ENCODE results near the gene NR6A1.
"Not testable (repeated sequence)": the region's sequence is repeated elsewhere in the genome, so short reads cannot be mapped to it uniquely, and the experiment has no call there.

NR6A1 gene

GRCh38 chr9:124773473-124774128 lies 2.5 kb upstream of the NR6A1 start:
- Histone ChIP-seq H2AFZ (ENCODE audit: low read depth, low read length) (no peak overlapping the region), H3K4ac (ENCODE audit: low read depth in 1 of 2, low read length in 2 of 2) (no peak overlapping the region), H3K23ac (ENCODE audit: low read length in 2 of 2) (no peak overlapping the region), H3K36me3 (ENCODE audit: control insufficient read depth in 1 of 2, insufficient read depth in 2 of 2, low read depth in 1 of 2, low read length in 2 of 2) (no peaks in the 10 kb centered on the region), H4K91ac (ENCODE audit: low read length) (no peak overlapping the region), H4K8ac (ENCODE audit: low read length) (no peak overlapping the region), H3K9me3 (ENCODE audit: control insufficient read depth, low read length) (no peaks in the 10 kb centered on the region), H3K27ac (ENCODE audit: low read length, poor library complexity, severe bottlenecking) (no peak overlapping the region), H2BK15ac (ENCODE audit: low read depth, poor library complexity, severe bottlenecking) (no peak overlapping the region), H3K9ac (ENCODE audit: low read length) (no peak overlapping the region), H2BK5ac (ENCODE audit: low read depth, low read length, poor library complexity, severe bottlenecking) (no peak overlapping the region), H3K14ac (ENCODE audit: low read length in 2 of 2) (no peak overlapping the region), H2BK12ac (ENCODE audit: low read length in 2 of 2) (no peak overlapping the region), H3K4me3 (ENCODE audit: insufficient read depth in 1 of 2, low read depth in 1 of 2, low read length in 2 of 2) (no peak overlapping the region), H3K18ac (ENCODE audit: low read depth in 1 of 2, low read length in 2 of 2) (no peak overlapping the region), H3K4me2 (ENCODE audit: low read length, poor library complexity, severe bottlenecking) (no peak overlapping the region), H2AK5ac (ENCODE audit: low read length, severe bottlenecking) (no peak overlapping the region), H3K4me1 (ENCODE audit: control insufficient read depth, insufficient read depth, low read depth, low read length) (peaks cover 23% of the 10 kb centered on the region), H3K27me3 (ENCODE audit: control insufficient read depth in 1 of 2, insufficient read depth in 1 of 2, low read length in 2 of 2) (peaks cover 16 to 18% of the 10 kb centered on the region in 2 experiments), H2BK120ac (ENCODE audit: low read depth, low read length) (no peak overlapping the region), H3K79me1 (replicated peaks; ENCODE audit: low read length, poor library complexity, severe bottlenecking) (peaks cover 14% of the 10 kb centered on the region)
- DNase-seq, result no peak
- WGBS, result no CpG with 5 or more reads among the region's 1 CpG

DNA sequence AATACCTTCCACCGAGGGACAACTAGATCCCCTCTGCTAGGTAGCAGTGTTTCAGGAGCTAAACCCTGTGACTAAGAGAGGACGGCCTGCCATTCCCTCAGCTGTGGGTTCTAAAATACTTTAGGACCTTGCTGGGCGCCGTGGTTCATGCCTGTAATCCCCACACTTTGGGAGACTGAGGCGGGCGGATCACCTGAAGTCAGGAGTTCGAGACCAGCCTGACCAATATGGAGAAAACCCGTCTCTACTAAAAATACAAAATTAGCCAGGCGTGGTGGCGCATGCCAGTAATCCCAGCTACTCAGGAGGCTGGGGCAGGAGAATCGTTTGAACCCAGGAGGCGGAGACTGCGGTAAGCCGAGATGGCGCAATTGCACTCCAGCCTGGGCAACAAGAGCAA lies 1.8 kb upstream of the NR6A1 start:
- WGBS, result 96% methylated on average over 15 of the region's 15 CpGs
- H3K4me3 ChIP-seq (ENCODE audit: insufficient read depth in 1 of 2, low read depth in 1 of 2, low read length in 2 of 2); H2BK5ac ChIP-seq (ENCODE audit: low read depth, low read length, poor library complexity, severe bottlenecking); H3K4me2 ChIP-seq (ENCODE audit: low read length, poor library complexity, severe bottlenecking); H2AFZ ChIP-seq (ENCODE audit: low read depth, low read length); H2AK5ac ChIP-seq (ENCODE audit: low read length, severe bottlenecking); H4K8ac ChIP-seq (ENCODE audit: low read length); H3K27ac ChIP-seq (ENCODE audit: low read length, poor library complexity, severe bottlenecking); H3K36me3 ChIP-seq (ENCODE audit: control insufficient read depth in 1 of 2, insufficient read depth in 2 of 2, low read depth in 1 of 2, low read length in 2 of 2); H2BK15ac ChIP-seq (ENCODE audit: low read depth, poor library complexity, severe bottlenecking); H2BK120ac ChIP-seq (ENCODE audit: low read depth, low read length); H4K91ac ChIP-seq (ENCODE audit: low read length); H3K9me3 ChIP-seq (ENCODE audit: control insufficient read depth, low read length); H3K4ac ChIP-seq (ENCODE audit: low read depth in 1 of 2, low read length in 2 of 2); H2BK12ac ChIP-seq (ENCODE audit: low read length in 2 of 2); H3K18ac ChIP-seq (ENCODE audit: low read depth in 1 of 2, low read length in 2 of 2); H3K14ac ChIP-seq (ENCODE audit: low read length in 2 of 2); DNase-seq; H3K23ac ChIP-seq (ENCODE audit: low read length in 2 of 2): not testable (repeated sequence)
- H3K4me1 ChIP-seq (ENCODE audit: control insufficient read depth, insufficient read depth, low read depth, low read length), result peaks cover 22% of the 10 kb centered on the region
- H3K27me3 ChIP-seq (ENCODE audit: control insufficient read depth in 1 of 2, insufficient read depth in 1 of 2, low read length in 2 of 2), result peaks cover 16 to 25% of the 10 kb centered on the region in 2 experiments
- peaks cover 15% of the 10 kb centered on the region for H3K79me1 ChIP-seq (replicated peaks; ENCODE audit: low read length, poor library complexity, severe bottlenecking)
- H3K9ac ChIP-seq (ENCODE audit: low read length), result peak overlapping the region; percentile 93

GRCh38 chr9:124771867-124772679 lies 962 bp upstream of the NR6A1 start:
- peaks cover 17% of the 10 kb centered on the region for H3K4me1 ChIP-seq (ENCODE audit: control insufficient read depth, insufficient read depth, low read depth, low read length)
- DNase-seq, result peak; percentile 81
- H2AFZ ChIP-seq (ENCODE audit: low read depth, low read length), result no peak overlapping the region
- H2BK15ac ChIP-seq (ENCODE audit: low read depth, poor library complexity, severe bottlenecking), result no peak overlapping the region
- H3K4me2 ChIP-seq (ENCODE audit: low read length, poor library complexity, severe bottlenecking), result peak overlapping the region; percentile 69
- H2BK5ac ChIP-seq (ENCODE audit: low read depth, low read length, poor library complexity, severe bottlenecking), result no peak overlapping the region
- H3K9ac ChIP-seq (ENCODE audit: low read length), result peak overlapping the region; percentile 93
- H4K8ac ChIP-seq (ENCODE audit: low read length), result no peak overlapping the region
- H3K18ac ChIP-seq (ENCODE audit: low read depth in 1 of 2, low read length in 2 of 2), result no peak overlapping the region
- H4K91ac ChIP-seq (ENCODE audit: low read length), result no peak overlapping the region
- no peaks in the 10 kb centered on the region for H3K36me3 ChIP-seq (ENCODE audit: control insufficient read depth in 1 of 2, insufficient read depth in 2 of 2, low read depth in 1 of 2, low read length in 2 of 2)
- no peak overlapping the region for H3K4ac ChIP-seq (ENCODE audit: low read depth in 1 of 2, low read length in 2 of 2)
- no peak overlapping the region for H3K27ac ChIP-seq (ENCODE audit: low read length, poor library complexity, severe bottlenecking)
- no peak overlapping the region for H2BK120ac ChIP-seq (ENCODE audit: low read depth, low read length)
- peaks cover 16% of the 10 kb centered on the region for H3K79me1 ChIP-seq (replicated peaks; ENCODE audit: low read length, poor library complexity, severe bottlenecking)
- H3K9me3 ChIP-seq (ENCODE audit: control insufficient read depth, low read length), result no peaks in the 10 kb centered on the region
- no peak overlapping the region for H2BK12ac ChIP-seq (ENCODE audit: low read length in 2 of 2)
- WGBS, result 28% methylated on average over 38 of the region's 39 CpGs
- no peak overlapping the region for H3K14ac ChIP-seq (ENCODE audit: low read length in 2 of 2)
- no peak overlapping the region for H2AK5ac ChIP-seq (ENCODE audit: low read length, severe bottlenecking)
- no peak overlapping the region for H3K23ac ChIP-seq (ENCODE audit: low read length in 2 of 2)
- H3K4me3 ChIP-seq (ENCODE audit: insufficient read depth in 1 of 2, low read depth in 1 of 2, low read length in 2 of 2), result peak overlapping the region in 1 of 2 experiments; percentile 86
- H3K27me3 ChIP-seq (ENCODE audit: control insufficient read depth in 1 of 2, insufficient read depth in 1 of 2, low read length in 2 of 2), result peaks cover 16 to 33% of the 10 kb centered on the region in 2 experiments

DNA sequence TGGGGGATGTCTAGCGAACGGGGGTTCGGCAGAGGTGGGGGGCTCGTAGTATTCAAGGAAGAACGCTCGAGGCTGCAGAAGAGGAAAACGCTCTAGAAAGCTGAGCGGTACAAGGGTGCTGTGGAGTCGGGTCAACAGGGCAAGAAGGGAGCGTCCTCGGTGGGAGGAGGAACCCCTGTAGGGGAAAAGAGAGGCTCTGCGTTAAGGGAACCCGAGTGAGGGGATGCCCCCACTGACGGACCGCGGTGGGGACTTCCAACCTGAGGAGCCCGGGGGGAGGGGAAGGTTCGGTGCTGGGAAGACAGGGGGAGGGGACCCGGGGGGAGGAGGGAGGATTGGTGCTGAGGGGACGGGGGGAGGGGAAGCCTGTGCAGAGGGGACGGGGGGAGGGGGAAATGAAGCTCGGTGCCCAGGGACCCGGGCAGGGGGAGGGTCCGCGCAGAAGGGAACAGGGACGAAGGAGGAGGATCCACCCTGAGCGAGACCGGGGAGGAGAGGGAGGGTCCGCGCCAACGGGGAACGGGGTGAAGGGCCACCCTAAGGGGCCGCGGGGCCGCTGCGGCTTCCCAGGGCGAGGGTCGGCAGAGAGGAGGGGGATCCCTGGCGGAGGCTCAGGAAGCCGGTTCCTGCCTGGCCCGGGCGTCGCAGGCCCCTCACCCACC lies 621 bp downstream of the NR6A1 start:
- no peaks in the 10 kb centered on the region for H3K9me3 ChIP-seq (ENCODE audit: control insufficient read depth, low read length)
- H3K4me1 ChIP-seq (ENCODE audit: control insufficient read depth, insufficient read depth, low read depth, low read length), result peaks cover 12% of the 10 kb centered on the region
- 1% methylated on average over 38 of the region's 43 CpGs for WGBS
- peak overlapping the region in 1 of 2 experiments; percentile 43 for H3K18ac ChIP-seq (ENCODE audit: low read depth in 1 of 2, low read length in 2 of 2)
- peak overlapping the region; percentile 99 for H3K4me2 ChIP-seq (ENCODE audit: low read length, poor library complexity, severe bottlenecking)
- H3K9ac ChIP-seq (ENCODE audit: low read length), result peak overlapping the region; percentile 93
- no peak overlapping the region for H3K27ac ChIP-seq (ENCODE audit: low read length, poor library complexity, severe bottlenecking)
- H2BK15ac ChIP-seq (ENCODE audit: low read depth, poor library complexity, severe bottlenecking), result no peak overlapping the region
- peak overlapping the region; percentile 90 for H2AFZ ChIP-seq (ENCODE audit: low read depth, low read length)
- peak overlapping the region in 1 of 2 experiments; percentile 45 for H3K4ac ChIP-seq (ENCODE audit: low read depth in 1 of 2, low read length in 2 of 2)
- H2BK5ac ChIP-seq (ENCODE audit: low read depth, low read length, poor library complexity, severe bottlenecking), result no peak overlapping the region
- H4K8ac ChIP-seq (ENCODE audit: low read length), result no peak overlapping the region
- H3K4me3 ChIP-seq (ENCODE audit: insufficient read depth in 1 of 2, low read depth in 1 of 2, low read length in 2 of 2), result peak overlapping the region; percentile 86 to 90
- H2BK120ac ChIP-seq (ENCODE audit: low read depth, low read length), result no peak overlapping the region
- H3K23ac ChIP-seq (ENCODE audit: low read length in 2 of 2), result peak overlapping the region in 1 of 2 experiments; percentile 93
- H2BK12ac ChIP-seq (ENCODE audit: low read length in 2 of 2), result no peak overlapping the region
- peaks cover 15% of the 10 kb centered on the region for H3K79me1 ChIP-seq (replicated peaks; ENCODE audit: low read length, poor library complexity, severe bottlenecking)
- DNase-seq, result no peak
- H4K91ac ChIP-seq (ENCODE audit: low read length), result no peak overlapping the region
- H3K14ac ChIP-seq (ENCODE audit: low read length in 2 of 2), result peak overlapping the region in 1 of 2 experiments; percentile 75
- H3K27me3 ChIP-seq (ENCODE audit: control insufficient read depth in 1 of 2, insufficient read depth in 1 of 2, low read length in 2 of 2), result peaks cover 16 to 49% of the 10 kb centered on the region in 2 experiments
- no peak overlapping the region for H2AK5ac ChIP-seq (ENCODE audit: low read length, severe bottlenecking)
- H3K36me3 ChIP-seq (ENCODE audit: control insufficient read depth in 1 of 2, insufficient read depth in 2 of 2, low read depth in 1 of 2, low read length in 2 of 2), result no peaks in the 10 kb centered on the region
